Activated CD4-positive, alpha-beta memory T cell treated with anti-CD3 and anti-CD28 coated beads, Interleukin-2, amount 10 ng/mL, durations not matched to agents 7 days and 5 days (primary cell): ENCODE data around the gene LRRN3. TPM values are rescaled to one million over a fixed set of nuclear protein-coding genes. Genes with fewer than 3 reads are reported as not detected.

Experiments used
- CTCF ChIA-PET: fragments of 350-600 bp; sonication (Branson Sonifier 250); formaldehyde crosslinking; loops from one replicate; lab custom pipeline; 2021; ENCODE audit warnings: antibody characterized with exemption, inconsistent platforms; lab: Charles Lee
- POLR2A ChIA-PET: fragments of 350-600 bp; sonication (Branson Sonifier 250); formaldehyde crosslinking; loops from one replicate; lab custom pipeline; 2021; ENCODE audit warnings: antibody characterized with exemption; lab: Charles Lee
- DNase-seq: peaks from one replicate; pipeline ENCODE4 v3.0.0-alpha.2; 2020
- H3K27ac Mint-ChIP-seq: one replicate; pipeline ENCODE4 v1.8.0; 2021; ENCODE audit warnings: mild to moderate bottlenecking, mixed read lengths
- H3K27me3 Mint-ChIP-seq: one replicate; pipeline ENCODE4 v1.8.0; 2021; ENCODE audit warnings: mixed read lengths
- H3K36me3 Mint-ChIP-seq: one replicate; pipeline ENCODE4 v1.8.0; 2021; ENCODE audit warnings: low read depth, mixed read lengths
- H3K4me1 Mint-ChIP-seq: one replicate; pipeline ENCODE4 v1.8.0; 2021; ENCODE audit warnings: mixed read lengths
- H3K4me3 Mint-ChIP-seq: one replicate; pipeline ENCODE4 v1.8.0; 2021; ENCODE audit warnings: mild to moderate bottlenecking, mixed read lengths
- H3K9me3 Mint-ChIP-seq: one replicate; pipeline ENCODE4 v1.8.0; 2021; ENCODE audit warnings: mixed read lengths
- total RNA-seq, 2 experiments: library from RNA; stranded (reverse); gene quantifications; one replicate each; pipeline ENCODE4 v1.2.3, GENCODE V29; 2021

Gene LRRN3
- total RNA-seq, 2 experiments from 2014 or later: 18.0 to 19.2 TPM

DNA sequence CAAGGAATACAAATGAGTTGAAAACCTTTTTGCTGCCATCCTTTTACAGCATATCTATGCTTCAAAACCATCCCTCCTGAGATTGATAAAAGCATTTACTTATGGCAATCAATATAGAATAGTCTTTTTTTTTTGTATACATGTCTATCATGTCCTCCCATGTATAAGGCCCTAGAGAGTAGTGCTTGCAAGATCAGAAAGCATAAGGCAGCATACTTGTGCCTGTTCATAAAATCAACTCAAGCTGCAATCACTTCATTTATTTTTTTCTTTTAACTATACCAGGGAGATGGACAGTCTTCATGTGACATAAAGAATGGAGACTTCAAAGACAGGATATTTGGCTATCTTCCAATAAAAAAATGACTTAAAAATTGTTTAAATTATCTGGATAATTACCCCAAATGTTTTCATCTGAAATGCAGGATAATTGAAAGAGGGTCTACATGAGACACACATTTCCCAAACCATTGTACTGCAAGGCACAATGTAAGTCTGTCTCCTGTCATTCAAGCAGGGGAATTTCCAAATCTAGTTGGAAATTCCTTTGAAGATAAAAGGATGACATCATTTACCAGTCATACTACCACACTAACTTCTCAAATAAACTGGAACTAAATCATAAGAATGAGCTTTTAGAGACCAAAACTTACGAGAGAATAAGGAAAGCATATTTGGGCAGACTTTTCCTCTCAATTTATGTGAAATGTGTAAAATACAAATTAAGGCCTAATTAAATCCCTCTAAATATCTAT, 22.5 kb downstream of the LRRN3 start:
- Mint-ChIP-seq H3K27me3 (no peaks in the 10 kb centered on the region), H3K4me3 (no peak overlapping the region), H3K4me1 (no peaks in the 10 kb centered on the region), H3K27ac (no peak overlapping the region), H3K36me3 (no peaks in the 10 kb centered on the region), H3K9me3 (no peaks in the 10 kb centered on the region)
- DNase-seq: no peak
- CTCF ChIA-PET: interaction anchor here (1.0 kb wide), 1 partner anchor 15 kb away, joined by 3 read pairs; no protein-coding TSS in a partner anchor
- POLR2A ChIA-PET: no interaction called here

DNA sequence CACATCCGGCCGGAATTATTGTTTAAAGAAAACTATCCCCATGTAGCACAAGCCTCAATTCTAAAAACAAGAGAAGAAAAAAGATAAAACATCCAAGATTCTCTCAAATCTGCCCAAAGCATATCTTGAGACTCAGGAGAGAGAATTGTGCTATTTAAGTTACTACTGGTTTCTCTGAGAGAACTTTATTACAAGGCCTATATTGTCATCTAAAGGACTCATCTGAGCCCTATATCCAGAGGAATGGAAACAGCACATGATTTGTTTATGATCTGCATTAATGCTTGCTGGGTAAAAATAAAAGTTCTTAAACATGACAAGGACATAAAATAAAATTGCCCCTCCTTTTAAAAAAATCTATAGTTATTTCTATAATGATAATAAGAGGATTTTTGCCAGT, 25.0 kb downstream of the LRRN3 start:
- ChIA-PET CTCF (no interaction called here), POLR2A (no interaction called here)
- Mint-ChIP-seq H3K4me3 (no peak overlapping the region), H3K4me1 (no peaks in the 10 kb centered on the region), H3K27ac (no peak overlapping the region), H3K36me3 (peaks cover 4% of the 10 kb centered on the region), H3K27me3 (no peaks in the 10 kb centered on the region), H3K9me3 (no peaks in the 10 kb centered on the region)
- no peak for DNase-seq

DNA sequence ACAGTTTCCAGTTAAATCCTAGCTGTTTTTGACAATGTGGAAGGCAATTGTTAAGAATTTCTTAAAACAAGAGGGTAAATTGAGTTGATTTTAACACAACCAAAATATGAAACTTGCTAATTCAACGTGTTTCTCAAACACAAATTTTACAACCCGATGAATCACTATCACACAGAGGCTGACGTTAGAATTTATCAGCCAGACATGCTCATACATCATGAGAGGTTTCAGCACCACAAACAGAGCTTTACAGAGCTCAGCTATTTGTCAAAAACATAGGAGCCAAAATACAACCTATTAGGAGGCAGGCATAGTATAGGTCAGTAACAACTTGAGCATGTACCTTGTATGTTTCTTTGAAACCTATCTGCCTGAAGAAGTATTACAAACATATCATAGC, 36.1 kb downstream of the LRRN3 start:
- Mint-ChIP-seq H3K9me3 (peaks cover 3% of the 10 kb centered on the region), H3K27ac (no peak overlapping the region), H3K4me1 (no peaks in the 10 kb centered on the region), H3K36me3 (peaks cover 14% of the 10 kb centered on the region), H3K27me3 (no peaks in the 10 kb centered on the region), H3K4me3 (no peak overlapping the region)
- POLR2A ChIA-PET: no interaction called here
- no peak for DNase-seq
- CTCF ChIA-PET: interaction anchor here (1.1 kb wide), 1 partner anchor 28 kb away, joined by 3 read pairs; no protein-coding TSS in a partner anchor

DNA sequence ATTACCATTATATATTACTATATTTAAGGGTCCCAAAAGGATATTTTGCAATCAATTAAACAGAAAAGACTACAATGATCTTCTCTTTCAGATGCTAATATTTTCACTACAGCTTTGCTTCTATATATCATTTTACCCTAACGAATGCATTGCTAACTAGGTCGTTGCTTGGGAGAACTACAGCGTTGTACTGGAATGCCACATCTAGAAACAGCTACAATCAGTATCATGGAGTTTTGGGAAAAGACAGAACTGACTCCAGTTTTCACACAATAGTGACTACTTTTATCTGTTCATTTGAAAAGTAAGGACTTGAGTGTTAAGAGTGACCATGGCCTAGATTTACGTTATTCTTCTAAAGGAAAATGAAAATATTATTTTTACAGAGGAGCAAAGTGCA, 38.5 kb downstream of the LRRN3 start:
- Mint-ChIP-seq H3K4me1 (no peaks in the 10 kb centered on the region), H3K4me3 (no peak overlapping the region), H3K9me3 (no peaks in the 10 kb centered on the region), H3K27ac (no peak overlapping the region), H3K36me3 (peaks cover 3% of the 10 kb centered on the region), H3K27me3 (no peaks in the 10 kb centered on the region)
- DNase-seq: no peak
- ChIA-PET CTCF (no interaction called here), POLR2A (interaction anchor here (0.7 kb wide), 1 partner anchor 8 kb away, joined by 3 read pairs; no protein-coding TSS in a partner anchor)

DNA sequence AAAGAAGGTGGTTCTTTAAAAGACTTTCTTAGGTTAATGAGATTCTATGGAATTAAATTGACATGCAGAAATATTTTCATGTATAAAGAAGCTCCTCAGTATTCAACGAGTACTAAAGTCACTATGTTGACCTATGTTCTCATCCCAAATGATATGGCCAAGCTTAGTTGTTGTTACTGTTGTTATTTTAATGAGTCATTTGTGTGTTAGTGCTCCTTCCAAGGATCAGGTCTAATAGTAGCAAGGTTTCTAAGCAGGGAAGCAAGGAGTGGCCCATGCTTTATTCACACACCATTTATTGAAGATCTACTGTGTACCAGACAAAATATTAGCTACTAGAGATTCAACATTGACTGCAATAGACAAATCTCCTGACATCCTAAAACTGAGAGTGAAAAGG, 41.9 kb downstream of the LRRN3 start:
- Mint-ChIP-seq H3K9me3 (no peaks in the 10 kb centered on the region), H3K27me3 (no peaks in the 10 kb centered on the region), H3K36me3 (no peaks in the 10 kb centered on the region), H3K4me3 (no peak overlapping the region), H3K4me1 (peaks cover 6% of the 10 kb centered on the region), H3K27ac (no peak overlapping the region)
- DNase-seq: no peak
- ChIA-PET POLR2A (interaction anchor here (0.7 kb wide), 1 partner anchor 9 kb away, joined by 3 read pairs; no protein-coding TSS in a partner anchor), CTCF (interaction anchor here (1.3 kb wide), 1 partner anchor 34 kb away, joined by 4 read pairs; no protein-coding TSS in a partner anchor)

DNA sequence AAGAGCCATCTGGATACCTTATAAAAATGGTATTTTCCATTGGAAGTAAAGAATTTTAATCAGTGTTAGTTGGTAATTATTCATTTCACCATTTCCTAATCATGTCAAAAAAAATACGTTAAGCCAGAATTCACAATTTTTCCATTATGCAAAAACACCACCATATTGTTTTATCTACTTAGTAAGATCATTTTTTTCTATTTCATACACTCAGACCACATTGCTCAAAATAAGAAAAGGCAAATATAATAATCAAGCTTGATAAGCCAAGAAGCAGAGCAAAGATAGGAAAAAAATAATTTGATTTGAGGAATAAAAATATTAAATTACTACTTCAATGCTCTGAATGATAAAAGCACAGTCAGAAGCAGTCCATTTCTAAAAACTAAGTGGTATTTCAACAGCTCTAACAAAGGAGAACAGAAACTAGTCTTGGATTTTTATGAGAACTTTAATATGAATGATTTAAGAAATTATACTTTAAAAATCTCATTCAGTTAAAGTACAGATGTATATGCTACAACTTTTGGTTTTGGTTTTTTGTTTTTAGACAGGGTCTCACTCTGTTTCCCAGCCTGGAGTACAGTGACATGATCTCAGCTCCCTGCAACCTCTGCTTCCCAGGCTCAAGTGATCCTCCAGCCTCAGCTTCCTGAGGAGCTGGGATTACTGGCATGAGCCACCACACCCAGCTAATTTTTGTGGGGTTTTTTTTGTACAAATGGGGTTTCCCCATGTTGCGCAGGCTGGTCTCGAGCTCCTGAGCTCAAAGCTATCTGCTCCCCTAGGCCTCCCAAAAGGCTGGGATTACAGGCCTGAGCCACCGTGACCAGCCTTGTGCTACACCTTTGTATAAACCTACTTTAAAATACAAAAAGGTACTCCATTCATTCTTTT, 46.6 kb downstream of the LRRN3 start:
- no peaks in the 10 kb centered on the region for H3K36me3 Mint-ChIP-seq
- H3K27me3 Mint-ChIP-seq: no peaks in the 10 kb centered on the region
- POLR2A ChIA-PET: interaction anchor here (0.6 to 2.4 kb wide), 5 partner anchors 8 to 150 kb away, joined by 3 to 6 read pairs (median 5); partner anchors contain the start of gene LRRN3

DNA sequence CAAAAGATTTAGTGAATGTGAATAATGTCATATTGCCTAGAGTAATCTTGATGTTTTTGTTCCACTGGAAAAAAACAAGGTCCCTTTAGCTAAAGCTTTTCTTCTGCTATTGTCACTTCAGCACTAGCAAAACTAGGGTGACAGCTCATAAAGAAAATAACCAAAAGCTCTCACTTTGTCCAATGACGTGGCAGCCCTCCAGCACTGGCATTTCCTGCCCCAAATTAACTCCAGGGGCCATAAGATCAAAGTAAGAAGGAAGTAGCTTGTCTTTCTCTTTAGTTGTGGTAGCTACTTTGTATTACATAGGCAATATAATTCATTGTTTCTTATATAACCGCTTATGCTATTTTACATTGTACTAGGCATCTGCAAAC, 47.3 kb downstream of the LRRN3 start:
- peak; percentile 70 for DNase-seq
- peak overlapping the region; percentile 23 for H3K4me3 Mint-ChIP-seq
- peak overlapping the region; percentile 81 for H3K27ac Mint-ChIP-seq
- CTCF ChIA-PET: interaction anchor here (0.8 to 1.1 kb wide), 3 partner anchors 9 to 48 kb away, joined by 3 to 8 read pairs (median 5); no protein-coding TSS in a partner anchor
- H3K36me3 Mint-ChIP-seq: no peaks in the 10 kb centered on the region
- H3K27me3 Mint-ChIP-seq: no peaks in the 10 kb centered on the region
- H3K4me1 Mint-ChIP-seq: peaks cover 20% of the 10 kb centered on the region
- POLR2A ChIA-PET: interaction anchor here (0.6 to 2.4 kb wide), 5 partner anchors 9 to 150 kb away, joined by 3 to 6 read pairs (median 5); partner anchors contain the start of gene LRRN3
- H3K9me3 Mint-ChIP-seq: no peaks in the 10 kb centered on the region

More for the DNA sequence above, 46.6 kb downstream of the LRRN3 start:
- peak; percentile 22 for DNase-seq
- peaks cover 20% of the 10 kb centered on the region for H3K4me1 Mint-ChIP-seq
- peak overlapping the region; percentile 23 for H3K4me3 Mint-ChIP-seq
- CTCF ChIA-PET: interaction anchor here (0.8 to 1.1 kb wide), 3 partner anchors 10 to 47 kb away, joined by 3 to 8 read pairs (median 5); no protein-coding TSS in a partner anchor
- H3K9me3 Mint-ChIP-seq: no peaks in the 10 kb centered on the region
- H3K27ac Mint-ChIP-seq: peak overlapping the region; percentile 81

DNA sequence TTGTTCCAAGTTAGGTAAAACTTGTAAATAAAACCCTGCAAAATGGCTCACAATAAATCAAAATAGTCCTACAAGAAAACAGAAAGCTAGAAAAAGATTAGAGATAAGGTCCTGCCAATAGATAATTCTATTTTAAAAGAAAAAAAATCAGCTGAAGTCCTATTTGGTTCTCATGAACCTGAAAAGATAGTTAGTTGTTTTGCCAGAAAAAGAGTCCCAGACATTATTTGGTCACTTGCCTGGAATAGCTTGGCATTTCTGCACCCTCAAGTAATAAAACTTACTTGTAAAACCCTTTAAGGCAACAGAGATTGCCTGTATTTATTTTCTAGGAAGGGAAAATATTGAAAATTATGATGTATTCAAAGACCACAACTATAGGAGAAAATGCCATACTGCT, 47.7 kb downstream of the LRRN3 start:
- H3K9me3 Mint-ChIP-seq: no peaks in the 10 kb centered on the region
- no peak overlapping the region for H3K4me3 Mint-ChIP-seq
- H3K4me1 Mint-ChIP-seq: peaks cover 20% of the 10 kb centered on the region
- POLR2A ChIA-PET: interaction anchor here (0.6 to 2.4 kb wide), 3 partner anchors 48 to 151 kb away, joined by 3 to 6 read pairs (median 5); partner anchors contain the start of gene LRRN3
- no peaks in the 10 kb centered on the region for H3K36me3 Mint-ChIP-seq
- peak overlapping the region; percentile 81 for H3K27ac Mint-ChIP-seq
- CTCF ChIA-PET: interaction anchor here (1.0 to 1.1 kb wide), 2 partner anchors 9 to 40 kb away, joined by 3 to 8 read pairs; no protein-coding TSS in a partner anchor
- no peaks in the 10 kb centered on the region for H3K27me3 Mint-ChIP-seq
- no peak for DNase-seq

DNA sequence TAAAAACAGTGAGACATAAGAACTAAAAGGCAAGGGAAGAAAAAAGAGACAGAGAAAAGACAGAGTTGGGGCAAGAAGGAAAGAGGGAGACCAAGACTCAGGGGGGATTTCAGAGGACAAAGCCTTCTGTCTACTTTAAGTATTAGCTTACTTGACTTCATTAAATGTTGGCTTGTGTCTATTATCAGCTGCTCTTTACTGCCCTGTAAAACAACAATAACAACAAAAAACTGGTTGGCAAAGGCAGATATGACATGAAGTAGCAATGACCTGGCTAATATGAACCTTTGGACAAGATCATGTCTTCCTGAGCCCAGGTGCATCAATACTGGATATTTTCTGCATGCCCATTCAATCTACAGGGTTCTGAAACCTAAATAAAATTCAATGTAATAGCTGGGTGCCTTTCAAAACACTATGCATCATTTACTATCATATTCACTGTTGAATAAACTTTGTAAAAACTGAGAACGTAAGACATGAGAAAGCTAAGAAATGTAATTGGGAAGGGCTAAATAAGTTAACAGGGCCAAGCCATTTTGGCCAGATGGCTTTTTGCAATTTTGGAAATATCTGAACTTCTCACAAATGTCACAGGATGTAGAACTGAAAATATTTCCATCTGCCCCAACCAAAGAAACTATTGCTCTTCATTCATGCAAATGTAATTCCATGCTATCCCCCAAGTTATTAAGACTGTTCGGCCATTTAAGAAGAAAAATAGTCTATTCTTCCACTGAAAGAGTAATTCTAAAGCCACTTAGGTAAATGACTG, 49.4 kb downstream of the LRRN3 start:
- POLR2A ChIA-PET: no interaction called here
- no peaks in the 10 kb centered on the region for H3K27me3 Mint-ChIP-seq

DNA sequence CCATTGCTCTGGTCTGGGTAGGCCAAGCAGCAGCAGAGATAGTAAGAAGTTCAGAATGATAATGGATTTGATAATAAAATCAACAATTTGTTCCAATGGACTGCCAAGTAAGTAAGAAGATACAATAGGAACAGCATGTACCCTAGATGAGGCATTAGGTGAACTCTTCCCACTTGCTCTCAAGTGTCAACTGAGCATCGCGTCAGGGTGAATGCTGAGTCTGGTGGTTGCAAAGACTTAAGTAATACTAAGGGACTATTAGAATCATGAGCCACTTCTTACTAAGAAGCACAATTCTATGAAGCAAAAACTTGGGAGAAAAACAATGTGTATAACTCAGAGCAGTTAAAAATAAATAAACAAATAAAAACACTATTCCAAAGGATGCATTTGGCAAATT, 54.5 kb downstream of the LRRN3 start:
- Mint-ChIP-seq H3K4me1 (no peaks in the 10 kb centered on the region), H3K36me3 (no peaks in the 10 kb centered on the region), H3K27ac (no peak overlapping the region), H3K9me3 (no peaks in the 10 kb centered on the region), H3K4me3 (no peak overlapping the region), H3K27me3 (no peaks in the 10 kb centered on the region)
- ChIA-PET CTCF (no interaction called here), POLR2A (no interaction called here)
- no peak for DNase-seq

More for the DNA sequence above, 49.4 kb downstream of the LRRN3 start:
- DNase-seq: no peak
- CTCF ChIA-PET: no interaction called here
- peaks cover 20% of the 10 kb centered on the region for H3K4me1 Mint-ChIP-seq
- H3K4me3 Mint-ChIP-seq: no peak overlapping the region
- H3K9me3 Mint-ChIP-seq: no peaks in the 10 kb centered on the region
- no peaks in the 10 kb centered on the region for H3K36me3 Mint-ChIP-seq
- H3K27ac Mint-ChIP-seq: no peak overlapping the region

DNA sequence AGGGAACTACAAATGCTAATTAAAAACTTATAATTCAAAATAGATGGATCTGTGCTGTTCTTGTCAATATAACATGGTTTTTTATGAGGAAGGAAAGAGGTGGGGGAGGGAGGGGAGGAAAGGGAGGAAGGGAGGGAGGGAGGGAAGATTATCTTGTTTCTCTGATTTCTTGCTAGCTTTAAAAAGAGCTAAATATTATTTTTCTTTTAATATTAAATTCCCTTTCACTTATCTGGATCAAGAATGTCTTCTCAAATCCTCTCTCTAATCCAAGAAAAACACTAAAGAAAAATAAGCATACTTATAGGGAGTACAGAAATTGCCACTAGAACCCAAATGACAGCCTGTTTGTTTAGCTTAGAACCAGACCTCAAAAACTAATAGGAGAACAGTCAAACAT, 55.2 kb downstream of the LRRN3 start:
- Mint-ChIP-seq H3K9me3 (no peaks in the 10 kb centered on the region), H3K27me3 (no peaks in the 10 kb centered on the region), H3K4me1 (no peaks in the 10 kb centered on the region), H3K4me3 (no peak overlapping the region), H3K27ac (no peak overlapping the region), H3K36me3 (no peaks in the 10 kb centered on the region)
- no peak for DNase-seq
- POLR2A ChIA-PET: no interaction called here
- CTCF ChIA-PET: no interaction called here
